ENCODE data around the gene PTPN6. TPM values are rescaled to one million over a fixed set of nuclear protein-coding genes. Genes with fewer than 3 reads are reported as not detected.
A peak's percentile ranks its signal among the peaks of the same experiment; 100 is the strongest.

PTPN6 gene
- total RNA-seq, 1 experiment from 2014 or later = 47.7 TPM

DNA sequence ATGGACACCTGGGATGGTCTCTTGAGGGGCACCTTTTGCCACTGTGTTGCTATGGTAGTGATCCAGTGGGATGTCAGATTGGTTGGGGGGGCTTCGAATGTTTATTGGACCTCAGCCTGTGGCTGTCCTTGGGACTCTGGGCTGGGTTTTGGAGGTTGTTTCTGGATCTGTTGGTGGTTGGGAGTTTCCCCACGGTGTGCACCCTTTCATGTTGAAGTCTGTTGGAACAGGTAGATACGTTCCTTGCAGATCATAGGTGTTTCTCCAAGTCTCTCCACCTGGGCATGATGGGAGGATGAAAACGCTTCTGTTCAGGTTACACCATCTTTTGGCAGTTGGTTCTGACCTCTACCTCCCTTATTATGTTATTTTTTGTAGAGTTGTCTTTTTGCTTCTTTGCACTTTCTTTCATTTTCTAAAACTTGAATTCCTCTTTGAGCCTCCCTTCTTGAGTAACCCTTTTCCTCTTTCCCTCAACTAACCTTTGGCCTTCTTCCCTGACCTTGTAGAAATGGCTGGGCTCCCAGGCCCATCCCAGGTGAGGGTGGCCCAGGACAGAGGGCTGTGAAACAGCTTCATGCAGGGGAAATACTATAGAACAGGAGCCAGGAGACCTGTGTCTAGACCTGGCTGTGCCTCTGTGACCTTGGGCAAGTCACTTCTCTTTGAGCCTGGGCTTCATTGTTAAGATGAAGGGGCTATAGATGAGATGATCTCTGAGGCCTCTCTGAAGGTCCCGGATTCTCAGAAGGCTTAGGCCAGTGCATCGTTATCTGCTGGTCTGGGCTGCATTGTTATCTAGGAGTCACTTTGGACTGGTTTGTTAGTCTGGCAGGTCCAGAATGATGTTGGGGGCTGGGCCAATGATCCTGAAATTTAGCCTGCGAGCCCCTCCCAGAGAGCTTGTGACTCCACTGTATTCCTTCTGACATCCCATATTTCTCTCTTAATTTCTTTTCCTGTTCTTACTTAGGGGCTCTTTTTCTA, 21.4 kb upstream of the PTPN6 start:
- Histone ChIP-seq H3K79me2 (ENCODE audit: insufficient read depth, low read length) (peaks cover 62% of the 10 kb centered on the region), H3K27ac (ENCODE audit: low read depth, low read length) (peak overlapping the region; percentile 71), H3K36me3 (ENCODE audit: control insufficient read depth in 1 of 2, insufficient read depth in 2 of 2, low read length in 2 of 2) (peaks cover 7 to 21% of the 10 kb centered on the region in 2 experiments; a peak in 2 of 4 replicates), H4K20me1 (ENCODE audit: insufficient read depth) (no peaks in the 10 kb centered on the region), H2AFZ (ENCODE audit: low read depth, low read length, poor library complexity, severe bottlenecking) (no peak overlapping the region), H3K9me3 (ENCODE audit: control insufficient read depth in 1 of 2, insufficient read depth in 1 of 2, low read depth in 1 of 2, low read length in 2 of 2) (no peaks in the 10 kb centered on the region), H3K9me2 (ENCODE audit: insufficient read depth) (no peaks in the 10 kb centered on the region), H3K4me3 (replicated peaks in 1 of 2; ENCODE audit: low read depth in 1 of 2, low read length in 2 of 2) (peak overlapping the region; percentile 79 to 92), H3K9ac (ENCODE audit: low read length) (peak overlapping the region; percentile 96), H3K4me2 (ENCODE audit: low read length) (peak overlapping the region; percentile 93), H3K27me3 (ENCODE audit: insufficient read depth, low read length) (no peaks in the 10 kb centered on the region), H3K4me1 (ENCODE audit: control insufficient read depth in 1 of 2, insufficient read depth in 2 of 2, low read length in 2 of 2) (peaks cover 21 to 43% of the 10 kb centered on the region in 2 experiments)
- ChIA-PET RAD21 (ENCODE audit: low non-redundant PET in 1 of 2, low total read pairs in 2 of 2, uncharacterized antibody in 2 of 2, unreplicated experiment in 2 of 2) (no interaction called here), POLR2A (interaction anchor here (5.1 kb wide), 1 partner anchor 15 kb away, joined by 96 read pairs; the partner anchor contains the start of genes C12orf57 and RNU7-1), CTCF (interaction anchor here (0.7 kb wide), 1 partner anchor 8 kb away, joined by 3 read pairs; no protein-coding TSS in a partner anchor)
- no peak for TF ChIP-seq SRF (IDR thresholded peaks at IDR 0.05; ENCODE audit: low read depth)
- no peak for DNase-seq (ENCODE audit: low read depth, low spot score)
- intact Hi-C loops (cut with micrococcal nuclease) = loop anchor here (5.0 kb wide), 1 partner anchor 57 kb away; the partner anchor contains the start of gene SPSB2
- no TSS peak for BruUV-seq (replicated peaks)
- ATAC-seq = no peak

DNA sequence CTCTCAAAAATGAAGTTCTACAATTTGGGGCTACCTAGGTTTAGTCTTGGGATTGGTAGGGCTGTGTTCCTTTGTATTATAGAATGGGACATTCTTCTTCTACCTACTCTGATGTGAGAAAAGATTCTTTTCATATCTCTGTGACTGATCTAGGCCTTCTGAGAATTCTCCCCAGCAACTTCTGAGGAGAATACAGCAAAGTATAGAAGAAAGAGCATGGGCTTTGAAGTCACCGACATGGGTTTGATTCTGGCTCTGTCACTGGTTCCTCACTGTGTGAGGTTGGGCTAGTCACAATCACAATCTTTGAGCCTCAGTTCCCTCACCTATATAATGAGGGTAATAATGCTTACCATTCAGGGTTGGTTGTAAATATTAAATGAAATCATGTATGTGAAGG, 18.4 kb upstream of the PTPN6 start:
- no peak overlapping the region for H3K27ac ChIP-seq (ENCODE audit: low read depth, low read length)
- ChIA-PET RAD21 (ENCODE audit: low non-redundant PET in 1 of 2, low total read pairs in 2 of 2, uncharacterized antibody in 2 of 2, unreplicated experiment in 2 of 2) (no interaction called here), CTCF (no interaction called here), POLR2A (interaction anchor here (3.4 kb wide), 1 partner anchor 11 kb away, joined by 22 read pairs; the partner anchor contains the start of genes C12orf57 and RNU7-1)
- ATAC-seq (no peak), DNase-seq (ENCODE audit: low read depth, low spot score) (no peak)
- intact Hi-C loops (cut with micrococcal nuclease) = no loop called here
- no peak overlapping the region for H3K4me2 ChIP-seq (ENCODE audit: low read length)
- H3K9me3 ChIP-seq (ENCODE audit: control insufficient read depth in 1 of 2, insufficient read depth in 1 of 2, low read depth in 1 of 2, low read length in 2 of 2) = no peaks in the 10 kb centered on the region
- no peak overlapping the region; the same call in 1 of the 2 replicates for H3K9ac ChIP-seq (ENCODE audit: low read length)
- no TSS peak for BruUV-seq (replicated peaks)
- no peaks in the 10 kb centered on the region for H3K9me2 ChIP-seq (ENCODE audit: insufficient read depth)
- no peak overlapping the region for H2AFZ ChIP-seq (ENCODE audit: low read depth, low read length, poor library complexity, severe bottlenecking)
- H3K4me3 ChIP-seq (replicated peaks in 1 of 2; ENCODE audit: low read depth in 1 of 2, low read length in 2 of 2) = no peak overlapping the region
- H3K4me1 ChIP-seq (ENCODE audit: control insufficient read depth in 1 of 2, insufficient read depth in 2 of 2, low read length in 2 of 2) = peaks cover 13 to 29% of the 10 kb centered on the region in 2 experiments
- peaks cover 56% of the 10 kb centered on the region for H3K79me2 ChIP-seq (ENCODE audit: insufficient read depth, low read length)
- H4K20me1 ChIP-seq (ENCODE audit: insufficient read depth) = no peaks in the 10 kb centered on the region
- H3K27me3 ChIP-seq (ENCODE audit: insufficient read depth, low read length) = no peaks in the 10 kb centered on the region
- peaks cover 11 to 34% of the 10 kb centered on the region in 2 experiments; a peak in 3 of 4 replicates for H3K36me3 ChIP-seq (ENCODE audit: control insufficient read depth in 1 of 2, insufficient read depth in 2 of 2, low read length in 2 of 2)
- TF ChIP-seq, protein P1, sequence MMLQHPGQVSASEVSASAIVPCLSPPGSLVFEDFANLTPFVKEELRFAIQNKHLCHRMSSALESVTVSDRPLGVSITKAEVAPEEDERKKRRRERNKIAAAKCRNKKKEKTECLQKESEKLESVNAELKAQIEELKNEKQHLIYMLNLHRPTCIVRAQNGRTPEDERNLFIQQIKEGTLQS (IDR thresholded peaks at IDR 0.05) = no peak
- TF ChIP-seq, protein P2, sequence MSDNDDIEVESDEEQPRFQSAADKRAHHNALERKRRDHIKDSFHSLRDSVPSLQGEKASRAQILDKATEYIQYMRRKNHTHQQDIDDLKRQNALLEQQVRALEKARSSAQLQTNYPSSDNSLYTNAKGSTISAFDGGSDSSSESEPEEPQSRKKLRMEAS (IDR thresholded peaks at IDR 0.05) = no peak
- TF ChIP-seq ZNF274 (IDR thresholded peaks at IDR 0.05; ENCODE audit: low read depth, low read length) (no peak), YY1 (IDR thresholded peaks at IDR 0.05; ENCODE audit: extremely low read depth, insufficient replicate concordance, low read depth, low read length) (no peak), ELF1 (IDR thresholded peaks at IDR 0.05; ENCODE audit: borderline replicate concordance, low read depth) (no peak), EZH2phosphoT487 (IDR thresholded peaks at IDR 0.05; ENCODE audit: borderline replicate concordance) (no peak), EGR1 (IDR thresholded peaks at IDR 0.05; ENCODE audit: low read depth) (no peak), CBX3 (IDR thresholded peaks at IDR 0.05; ENCODE audit: low read depth) (no peak), CEBPB (IDR thresholded peaks at IDR 0.05; ENCODE audit: low read depth) (no peak), JUND (IDR thresholded peaks at IDR 0.05) (no peak), SIN3A (IDR thresholded peaks at IDR 0.05; ENCODE audit: low read depth) (no peak), FOSL1 (IDR thresholded peaks at IDR 0.05; ENCODE audit: low read depth) (no peak), POLR2AphosphoS5 (IDR thresholded peaks at IDR 0.05; ENCODE audit: low read depth, low read length) (no peak)
- TF ChIP-seq, protein P3, sequence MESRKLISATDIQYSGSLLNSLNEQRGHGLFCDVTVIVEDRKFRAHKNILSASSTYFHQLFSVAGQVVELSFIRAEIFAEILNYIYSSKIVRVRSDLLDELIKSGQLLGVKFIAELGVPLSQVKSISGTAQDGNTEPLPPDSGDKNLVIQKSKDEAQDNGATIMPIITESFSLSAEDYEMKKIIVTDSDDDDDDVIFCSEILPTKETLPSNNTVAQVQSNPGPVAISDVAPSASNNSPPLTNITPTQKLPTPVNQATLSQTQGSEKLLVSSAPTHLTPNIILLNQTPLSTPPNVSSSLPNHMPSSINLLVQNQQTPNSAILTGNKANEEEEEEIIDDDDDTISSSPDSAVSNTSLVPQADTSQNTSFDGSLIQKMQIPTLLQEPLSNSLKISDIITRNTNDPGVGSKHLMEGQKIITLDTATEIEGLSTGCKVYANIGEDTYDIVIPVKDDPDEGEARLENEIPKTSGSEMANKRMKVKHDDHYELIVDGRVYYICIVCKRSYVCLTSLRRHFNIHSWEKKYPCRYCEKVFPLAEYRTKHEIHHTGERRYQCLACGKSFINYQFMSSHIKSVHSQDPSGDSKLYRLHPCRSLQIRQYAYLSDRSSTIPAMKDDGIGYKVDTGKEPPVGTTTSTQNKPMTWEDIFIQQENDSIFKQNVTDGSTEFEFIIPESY (IDR thresholded peaks at IDR 0.05; ENCODE audit: extremely low read depth, insufficient replicate concordance, low read length) = no peak

All from HCT116 (cell line).